Amniotic stem cell (primary cell): ENCODE results near the gene BCL11B.
"Not testable (repeated sequence)": the region's sequence is repeated elsewhere in the genome, so short reads cannot be mapped to it uniquely, and the experiment has no call there.

Experiments used
- DNase-seq: peaks from one replicate; lab custom pipeline; 2025; lab: John Stamatoyannopoulos, UW

Gene BCL11B

DNA sequence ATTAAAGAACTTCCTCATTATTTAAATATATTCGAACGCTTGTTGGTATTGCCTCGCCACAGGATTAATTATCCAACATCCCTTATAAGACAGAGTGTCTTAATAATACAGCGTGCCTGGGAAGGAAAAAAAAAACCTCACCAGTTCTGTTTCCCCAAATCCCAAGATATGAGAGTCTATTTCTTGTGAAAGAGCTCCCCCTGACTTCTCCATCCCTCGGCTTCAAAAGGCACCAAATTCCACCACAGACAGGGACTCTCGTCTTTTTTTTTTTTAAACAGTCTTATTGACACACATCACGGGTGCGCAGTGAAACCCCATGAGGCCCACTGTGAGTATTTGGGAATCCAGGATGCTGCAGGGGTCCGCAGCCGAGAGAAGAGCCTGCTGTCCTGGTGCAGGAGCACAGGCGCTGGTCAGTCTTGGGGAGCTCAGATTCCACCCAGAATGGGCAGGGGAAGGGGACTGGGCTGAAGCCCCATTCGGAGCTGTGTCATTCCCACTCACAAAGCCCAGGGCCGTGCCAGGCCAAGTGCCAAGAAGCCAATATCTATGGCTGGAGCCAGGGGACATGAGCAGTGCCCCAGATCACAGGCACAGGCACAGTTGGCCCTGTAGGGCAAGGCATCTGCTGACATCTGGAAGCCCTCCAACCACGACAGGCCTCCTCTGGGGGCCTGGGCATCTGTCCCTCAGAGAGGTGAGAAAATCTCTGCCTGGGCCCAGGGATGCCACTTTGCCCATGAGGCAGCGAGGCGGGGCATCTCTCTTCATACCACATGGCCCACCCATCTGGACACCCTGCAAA lies 71.9 kb downstream of the BCL11B start:
- DNase-seq, result no peak

- no peak for DNase-seq
Measured at GRCh38 chr14:99198746-99199502, 73.1 kb downstream of the BCL11B start.

GRCh38 chr14:99196310-99196650 lies 75.7 kb downstream of the BCL11B start:
- no peak for DNase-seq

DNA sequence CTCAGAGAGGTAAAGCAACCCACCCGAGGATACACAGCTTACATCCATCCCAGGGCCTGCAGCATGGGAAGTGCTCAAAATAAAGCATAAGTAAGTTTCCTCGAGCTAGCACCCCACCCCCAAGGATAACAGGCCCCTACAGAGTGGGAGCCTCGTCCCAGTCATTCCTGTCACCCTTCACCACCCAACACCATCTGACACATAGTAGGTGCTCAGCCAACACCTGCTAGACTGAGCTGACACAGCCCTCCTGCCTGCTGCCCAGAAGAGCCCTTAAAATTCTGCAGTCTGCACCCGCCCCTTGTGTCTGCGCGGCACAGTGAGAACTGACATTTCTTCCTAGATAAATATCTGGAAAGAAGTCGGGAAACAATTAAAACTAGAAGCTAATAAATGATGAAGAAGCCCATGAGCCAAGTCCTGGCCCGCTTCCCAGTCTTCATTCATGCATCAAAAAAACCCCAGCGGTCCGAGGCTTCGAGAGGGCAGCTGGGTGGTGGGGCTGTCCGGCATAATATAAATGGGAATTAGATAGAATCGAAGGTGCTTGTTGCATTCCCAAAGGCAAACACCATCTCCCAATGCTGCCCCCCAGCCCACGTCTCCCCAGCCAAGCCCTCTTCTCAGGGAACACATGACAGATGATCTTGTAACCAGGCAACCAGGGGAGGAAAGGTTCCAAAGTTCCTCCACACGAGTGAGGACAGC lies 76.2 kb downstream of the BCL11B start:
- DNase-seq, result no peak

DNA sequence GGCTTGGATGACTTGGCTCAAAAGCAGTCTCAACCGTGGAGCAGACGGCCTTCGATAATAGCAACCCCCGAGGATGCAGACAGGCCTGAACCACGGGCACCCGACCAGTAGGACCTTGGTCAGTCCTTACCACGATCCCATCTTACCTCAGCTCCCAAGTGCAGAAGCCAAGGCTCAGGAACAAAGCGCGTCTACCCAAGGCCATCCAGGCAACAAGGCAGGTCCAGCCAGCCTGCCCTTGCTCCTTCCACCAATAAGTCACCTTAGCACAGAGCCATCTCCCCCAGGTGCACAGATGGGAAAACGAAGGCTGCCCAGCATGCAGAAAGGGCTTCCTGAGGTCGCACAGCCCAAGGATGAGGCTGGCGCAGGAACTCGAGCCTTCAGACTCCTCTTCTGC lies 77.3 kb downstream of the BCL11B start:
- DNase-seq, result no peak

GRCh38 chr14:99194136-99194535 lies 77.9 kb downstream of the BCL11B start:
- no peak for DNase-seq

GRCh38 chr14:99192830-99193229 lies 79.2 kb downstream of the BCL11B start:
- no peak for DNase-seq

DNA sequence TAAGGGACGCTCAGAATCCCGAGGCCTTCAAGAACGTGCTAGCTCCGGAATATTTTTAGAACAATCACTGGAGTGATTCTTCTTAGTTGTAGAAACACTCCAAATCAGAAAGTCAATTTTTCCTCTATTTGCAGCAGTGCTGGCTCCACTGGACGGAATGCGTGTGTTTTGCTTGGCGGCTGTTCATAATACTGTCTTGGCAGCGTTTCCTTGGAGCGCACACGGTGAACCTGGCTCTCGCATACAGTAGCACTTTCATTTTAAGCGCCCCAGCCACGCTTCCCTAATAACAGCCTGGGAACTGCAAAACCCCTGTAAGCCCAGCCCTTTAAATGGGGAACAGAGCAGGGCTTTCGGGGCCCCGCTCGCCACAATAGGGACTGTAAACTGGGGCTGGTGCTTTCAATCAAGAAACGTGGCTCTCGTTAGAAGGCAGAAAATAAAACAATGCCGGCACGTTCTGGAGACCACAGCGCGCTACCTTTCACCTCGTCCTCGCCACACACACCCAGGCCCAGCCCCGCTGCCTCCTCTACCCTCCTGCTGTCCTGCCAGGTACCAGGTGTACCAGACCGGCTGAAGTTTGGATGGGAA lies 79.9 kb downstream of the BCL11B start:
- DNase-seq, result no peak

DNA sequence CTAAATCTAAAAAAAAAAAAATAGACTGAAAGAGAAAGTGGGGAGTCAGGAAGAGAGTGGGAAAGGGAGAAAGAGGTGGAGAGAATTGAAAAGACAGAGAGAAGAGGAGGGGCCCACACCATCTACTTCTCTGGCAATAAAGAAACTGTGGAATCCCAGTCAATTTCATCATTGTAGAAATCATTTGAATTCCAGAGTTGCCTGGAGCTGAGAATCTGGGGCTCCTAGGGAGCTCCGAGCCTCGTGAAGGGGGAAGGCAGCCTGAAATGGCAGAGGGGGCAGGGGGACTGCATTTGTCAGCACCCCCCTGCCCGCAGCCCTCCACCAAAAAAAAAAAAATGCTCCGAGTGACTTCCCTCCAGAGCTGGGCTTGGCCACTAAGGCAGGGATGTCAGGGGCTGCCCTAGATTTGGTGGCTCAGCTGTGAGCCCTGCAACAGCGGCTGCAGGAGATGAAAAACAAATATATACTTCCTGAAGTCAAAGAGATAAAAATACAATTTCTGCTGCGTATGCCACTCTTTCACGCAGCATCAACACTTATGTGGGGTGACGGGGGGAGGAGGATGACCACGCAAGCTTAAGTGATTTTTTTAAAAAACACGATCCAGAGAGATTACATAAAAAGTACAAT lies 80.5 kb downstream of the BCL11B start:
- DNase-seq, result no peak

- no peak for DNase-seq
Measured at GRCh38 chr14:99190696-99191394, 81.2 kb downstream of the BCL11B start.

- no peak for DNase-seq
Measured at GRCh38 chr14:99189201-99189801, 82.7 kb downstream of the BCL11B start.

- no peak for DNase-seq
Measured at GRCh38 chr14:99188731-99189191, 83.2 kb downstream of the BCL11B start.

DNA sequence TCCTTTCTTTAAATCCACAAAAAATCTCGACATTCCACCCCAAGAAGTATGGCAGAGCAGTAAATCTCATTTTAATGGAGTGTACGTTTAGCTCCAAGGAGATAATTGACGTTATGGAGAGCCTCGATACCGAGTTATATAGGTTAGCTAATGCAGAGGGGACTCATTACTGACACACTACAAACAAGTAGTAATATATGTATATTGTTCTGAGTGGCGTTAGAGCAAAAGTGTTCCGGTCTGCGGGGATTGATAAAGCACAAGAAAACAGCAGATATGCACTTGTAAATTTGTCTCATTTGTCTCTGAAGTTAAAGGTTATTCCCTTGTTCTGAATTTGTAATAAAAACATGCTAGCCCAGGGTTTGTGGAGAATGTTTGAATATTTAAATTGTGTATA lies 84.1 kb downstream of the BCL11B start:
- DNase-seq, result no peak

GRCh38 chr14:99186956-99187690 lies 84.9 kb downstream of the BCL11B start:
- no peak for DNase-seq

GRCh38 chr14:99186336-99186735 lies 85.7 kb downstream of the BCL11B start:
- DNase-seq, result not testable (repeated sequence)

DNA sequence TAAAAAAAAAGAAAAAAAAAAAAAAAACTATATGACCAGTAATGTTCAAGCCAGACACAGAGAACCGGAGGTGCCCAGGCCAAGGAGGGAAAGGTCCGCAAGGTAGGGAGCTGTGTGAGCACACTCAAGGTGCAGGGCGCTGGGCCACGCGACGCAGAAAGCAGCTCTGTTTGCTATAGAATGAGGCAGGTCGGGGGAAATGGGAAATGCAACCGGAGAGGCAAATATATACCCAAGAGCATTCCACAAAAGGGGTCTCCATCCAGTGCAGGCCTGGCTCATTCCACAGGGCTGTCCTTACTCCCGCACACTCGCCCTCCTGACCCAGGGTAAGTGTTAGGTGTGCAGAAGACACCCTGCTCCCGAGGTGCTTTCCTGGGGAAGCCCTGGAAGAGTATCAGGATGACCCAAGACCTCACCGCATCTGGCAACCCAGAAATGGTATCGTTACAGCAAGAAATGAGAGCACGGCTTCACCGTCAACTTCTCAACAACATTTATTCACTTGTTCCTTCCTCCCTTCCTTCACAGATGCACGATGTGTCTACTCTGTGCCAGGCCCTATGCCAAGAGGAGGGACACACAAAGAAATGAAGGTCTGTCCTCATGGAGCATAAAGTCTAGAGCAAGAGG lies 86.4 kb downstream of the BCL11B start:
- no peak for DNase-seq

- DNase-seq, result no peak
Measured at GRCh38 chr14:99183716-99184115, 88.3 kb downstream of the BCL11B start.

GRCh38 chr14:99183311-99183710 lies 88.7 kb downstream of the BCL11B start:
- no peak for DNase-seq

DNA sequence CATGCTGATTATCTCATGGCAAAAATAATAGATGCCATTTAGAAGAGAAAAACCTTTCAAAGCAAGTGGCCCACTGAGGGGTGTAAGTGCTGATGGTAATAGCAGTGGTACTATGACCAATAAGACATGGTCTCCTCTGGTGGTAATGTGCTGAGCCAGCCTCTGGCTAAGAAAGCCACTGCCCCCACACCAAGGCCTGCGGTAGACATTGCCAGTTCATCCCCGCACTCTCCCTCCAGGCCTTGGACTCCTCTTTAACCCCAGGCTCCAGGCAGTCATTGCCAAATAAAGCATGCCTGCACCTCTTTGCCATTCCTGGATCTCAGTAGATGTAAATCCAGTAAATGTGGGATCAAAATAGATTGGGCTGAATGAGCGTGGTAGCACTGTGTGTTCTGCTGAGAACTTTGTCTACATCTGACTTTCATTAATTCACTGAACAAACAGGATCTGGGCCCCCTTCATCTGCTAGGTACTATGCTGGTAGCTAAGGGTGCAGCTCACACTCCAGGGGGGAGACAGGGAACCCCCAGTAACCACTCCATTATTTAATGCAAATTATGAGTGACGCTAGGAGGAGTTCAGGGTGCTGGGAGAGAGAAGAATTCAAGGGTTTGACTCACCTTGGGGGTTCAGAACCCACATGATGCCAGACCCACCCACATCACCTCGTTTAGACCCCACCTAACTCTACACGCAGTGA lies 89.3 kb downstream of the BCL11B start:
- DNase-seq, result no peak
